ENCODE results near the gene CACNA1C.

Gene CACNA1C

DNA sequence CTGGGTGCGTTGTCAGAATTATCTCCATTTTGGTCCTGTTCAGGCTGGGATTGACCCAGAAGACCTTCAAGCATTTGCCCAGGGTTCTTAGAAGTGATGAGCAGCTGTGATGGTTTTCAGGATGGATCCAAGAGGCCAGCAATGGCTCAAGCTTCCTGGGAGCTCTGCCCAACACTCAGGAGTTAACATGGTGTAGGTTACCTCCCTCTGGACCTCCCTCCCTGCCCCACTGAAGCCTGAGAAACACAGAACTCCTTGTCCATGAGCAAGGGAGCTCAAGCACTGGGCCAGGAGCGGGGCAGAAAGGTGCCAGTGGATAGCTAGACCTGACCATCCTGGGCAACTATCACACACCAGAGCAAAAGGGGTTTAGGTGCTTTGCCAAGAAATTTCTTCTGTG, 593.6 kb downstream of the CACNA1C start:
- no peak overlapping the region for H3K4me3 ChIP-seq (ENCODE audit: low read depth, low read length)
- TF ChIP-seq CTCF (conservative IDR thresholded peaks at IDR 0.05; ENCODE audit: low read depth, low read length): no peak
- DNase-seq (ENCODE audit: low read depth): no peak

GRCh38 chr12:2647186-2647585, 594.4 kb downstream of the CACNA1C start:
- no peak for DNase-seq (ENCODE audit: low read depth)
- no peak overlapping the region for H3K4me3 ChIP-seq (ENCODE audit: low read depth, low read length)
- TF ChIP-seq CTCF (conservative IDR thresholded peaks at IDR 0.05; ENCODE audit: low read depth, low read length): no peak

GRCh38 chr12:2648406-2648805, 595.6 kb downstream of the CACNA1C start:
- TF ChIP-seq CTCF (conservative IDR thresholded peaks at IDR 0.05; ENCODE audit: low read depth, low read length): no peak
- H3K4me3 ChIP-seq (ENCODE audit: low read depth, low read length): no peak overlapping the region
- no peak for DNase-seq (ENCODE audit: low read depth)

DNA sequence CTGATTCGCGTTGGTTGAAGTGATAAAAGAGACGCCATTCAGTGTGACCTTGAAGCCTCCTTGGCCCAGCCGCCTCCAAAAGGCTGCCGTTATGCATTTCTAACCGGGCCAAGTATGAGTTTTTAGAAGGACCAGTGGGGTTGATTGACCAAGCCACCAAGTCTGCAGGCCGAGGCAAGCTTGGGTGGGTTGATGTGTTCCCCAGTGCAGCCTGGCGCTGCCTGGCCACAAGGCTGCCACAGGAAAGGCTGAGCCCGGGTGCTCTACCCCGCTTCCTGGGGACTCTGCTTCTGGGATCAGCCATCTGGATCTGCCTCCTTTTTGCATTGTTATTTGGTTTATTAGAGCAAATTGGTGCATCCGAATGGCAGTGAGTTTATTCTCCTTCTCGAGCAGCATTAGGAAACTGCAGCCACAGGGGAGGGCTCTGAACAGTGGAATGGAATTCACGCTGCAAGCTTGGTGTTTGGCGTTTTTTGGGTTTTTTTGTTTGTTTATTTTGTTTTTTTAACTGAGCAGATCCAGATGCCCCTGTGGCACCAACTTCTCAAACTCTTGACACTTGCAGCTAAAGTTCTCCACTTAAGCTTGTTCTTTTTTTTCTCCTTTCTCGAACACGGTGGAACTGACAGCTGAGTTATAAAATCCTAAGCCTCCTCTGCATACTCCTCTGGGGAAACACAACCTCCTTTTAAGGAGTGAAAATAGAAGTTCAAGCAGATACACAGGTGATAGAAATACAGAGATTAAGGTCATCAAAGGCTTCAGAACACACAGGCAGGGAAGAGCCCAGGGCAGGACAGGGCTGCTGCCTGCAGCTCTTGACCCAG, 596.6 kb downstream of the CACNA1C start:
- no peak for TF ChIP-seq CTCF (conservative IDR thresholded peaks at IDR 0.05; ENCODE audit: low read depth, low read length)
- H3K4me3 ChIP-seq (ENCODE audit: low read depth, low read length): no peak overlapping the region
- DNase-seq (ENCODE audit: low read depth): no peak

DNA sequence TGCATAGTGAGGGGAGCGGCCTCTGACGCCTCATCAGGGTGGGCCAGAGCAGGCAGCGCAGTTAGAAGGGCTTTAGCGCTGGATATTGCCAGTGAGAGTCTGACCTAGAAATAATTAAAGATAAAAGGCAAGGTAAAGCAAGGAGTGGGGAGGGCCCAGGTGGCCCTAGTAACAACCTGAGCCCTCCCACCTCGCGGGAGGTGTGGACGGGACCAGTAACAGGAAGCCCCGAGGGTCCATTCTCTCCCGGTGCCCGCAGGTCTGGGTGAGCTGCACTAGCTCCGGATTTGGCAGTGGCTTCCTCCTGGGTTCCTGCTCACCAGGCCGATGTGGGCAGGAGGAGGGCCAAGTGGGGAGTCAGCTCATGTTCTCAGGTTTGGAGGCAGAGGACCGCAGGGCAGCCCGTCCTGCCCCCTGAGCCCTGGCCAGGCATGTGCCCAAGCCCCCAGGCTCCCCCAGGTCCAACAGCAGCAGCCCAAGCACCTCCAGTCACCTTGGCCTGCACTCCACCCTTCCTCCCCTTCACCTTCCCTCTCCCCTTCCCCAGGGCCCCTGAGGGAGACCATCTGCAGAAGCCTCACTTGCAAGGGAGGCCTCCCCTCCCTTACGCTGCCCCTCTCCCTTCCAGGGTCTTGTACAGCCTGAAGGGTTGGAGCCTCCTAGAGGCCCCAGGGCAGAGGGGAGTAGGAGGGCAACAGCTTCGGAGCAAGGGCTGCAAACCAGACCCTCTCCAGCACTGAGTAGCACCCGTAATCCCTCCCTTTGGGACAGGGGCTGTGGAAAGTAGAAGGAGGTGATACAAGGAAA, 597.7 kb downstream of the CACNA1C start:
- no peak for DNase-seq (ENCODE audit: low read depth)
- no peak for TF ChIP-seq CTCF (conservative IDR thresholded peaks at IDR 0.05; ENCODE audit: low read depth, low read length)

DNA sequence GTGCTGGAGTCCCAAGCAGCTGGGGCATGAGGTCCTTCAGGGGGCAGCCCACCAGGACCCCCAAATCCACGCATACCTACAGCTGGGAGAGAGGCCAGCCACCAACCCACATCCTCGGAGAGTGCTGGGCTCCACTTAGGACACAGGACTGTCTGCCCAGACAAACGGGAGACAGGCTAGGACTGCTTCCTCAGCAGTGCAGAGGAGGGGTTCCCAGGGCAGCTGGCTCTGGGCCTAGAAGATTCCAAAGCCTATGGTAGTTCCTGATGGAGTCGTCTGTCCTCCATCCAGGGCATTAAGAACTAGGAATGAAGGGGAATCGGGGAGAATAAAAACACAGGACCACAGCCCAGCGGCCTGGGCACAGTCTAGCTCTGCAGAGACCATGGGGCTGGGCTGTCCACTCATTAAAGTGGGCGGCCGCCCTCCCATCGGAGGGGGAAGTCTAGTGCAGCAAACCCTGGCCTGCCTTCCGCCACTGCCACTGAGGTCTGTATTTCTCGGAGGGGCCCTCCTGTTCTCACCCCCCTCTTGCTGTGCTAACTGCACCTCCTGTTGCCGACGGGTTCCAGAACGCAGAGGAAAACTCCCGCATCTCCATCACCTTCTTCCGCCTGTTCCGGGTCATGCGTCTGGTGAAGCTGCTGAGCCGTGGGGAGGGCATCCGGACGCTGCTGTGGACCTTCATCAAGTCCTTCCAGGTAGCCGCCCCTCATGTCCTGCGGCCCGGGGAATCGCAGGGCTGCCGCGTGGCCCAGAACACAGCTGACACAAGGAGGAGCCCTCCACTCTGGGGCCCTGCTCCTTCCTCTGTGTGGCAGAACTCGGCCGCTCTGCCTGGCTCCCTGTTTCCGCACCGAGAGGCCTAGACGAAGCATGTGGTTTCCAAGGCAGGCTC, 598.5 kb downstream of the CACNA1C start:
- DNase-seq (ENCODE audit: low read depth): no peak
- no peak overlapping the region for H3K4me3 ChIP-seq (ENCODE audit: low read depth, low read length)
- TF ChIP-seq CTCF (conservative IDR thresholded peaks at IDR 0.05; ENCODE audit: low read depth, low read length): no peak

More for the DNA sequence above, 597.7 kb downstream of the CACNA1C start:
- no peak overlapping the region for H3K4me3 ChIP-seq (ENCODE audit: low read depth, low read length)

Measured in choroid plexus epithelial cell (primary cell).